HG02623 (cell line): ENCODE data around the gene COPZ1.
"Not testable (repeated sequence)": the region's sequence is repeated elsewhere in the genome, so short reads cannot be mapped to it uniquely, and the experiment has no call there.

Experiments used
- ATAC-seq: cut with Tn5 transposase; IDR thresholded peaks from one replicate; pipeline ENCODE4 v1.9.1; 2021; ENCODE audit warnings: moderate library complexity; ENCODE audit not compliant: unreplicated experiment

The COPZ1 gene

DNA sequence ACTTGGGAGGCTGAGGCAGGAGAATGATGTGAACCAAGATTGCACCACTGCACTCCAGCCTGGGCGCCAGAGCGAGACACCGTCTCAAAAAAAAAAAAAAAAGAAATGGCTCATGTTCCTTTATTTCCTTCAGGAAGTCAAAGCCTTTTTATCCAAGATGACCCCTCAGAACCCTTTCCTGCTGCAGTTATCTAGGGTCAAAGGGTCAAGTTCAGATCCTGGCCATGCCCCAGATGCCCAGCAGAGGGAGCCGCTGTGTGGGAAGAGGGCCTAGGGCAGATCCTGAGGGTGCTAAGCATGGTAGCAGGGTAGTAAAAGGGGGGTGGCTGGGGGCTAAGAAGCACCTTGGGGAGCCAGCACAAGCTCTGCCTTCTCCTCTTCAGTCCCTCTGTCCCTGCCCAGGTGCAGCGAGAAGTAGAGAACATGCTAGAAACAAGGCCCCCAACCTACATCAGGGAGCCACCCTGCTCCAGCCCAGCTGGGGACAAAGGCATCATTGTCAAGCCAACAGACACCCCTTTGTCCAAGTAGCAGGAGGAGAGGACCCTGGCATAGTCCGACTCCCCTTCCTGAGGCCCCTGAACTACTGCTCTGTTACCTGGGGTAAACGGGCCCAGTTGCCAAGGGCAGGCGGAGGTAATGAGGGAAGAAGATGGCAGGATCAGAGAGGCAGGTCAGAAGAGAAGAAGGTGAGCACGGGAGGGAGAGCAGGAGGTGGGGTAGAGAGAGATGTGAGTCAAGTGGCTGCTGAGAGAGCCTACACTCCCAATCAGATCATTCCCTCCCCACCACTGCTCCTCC is 30.6 kb upstream of the COPZ1 start:
- ATAC-seq, result no peak

DNA sequence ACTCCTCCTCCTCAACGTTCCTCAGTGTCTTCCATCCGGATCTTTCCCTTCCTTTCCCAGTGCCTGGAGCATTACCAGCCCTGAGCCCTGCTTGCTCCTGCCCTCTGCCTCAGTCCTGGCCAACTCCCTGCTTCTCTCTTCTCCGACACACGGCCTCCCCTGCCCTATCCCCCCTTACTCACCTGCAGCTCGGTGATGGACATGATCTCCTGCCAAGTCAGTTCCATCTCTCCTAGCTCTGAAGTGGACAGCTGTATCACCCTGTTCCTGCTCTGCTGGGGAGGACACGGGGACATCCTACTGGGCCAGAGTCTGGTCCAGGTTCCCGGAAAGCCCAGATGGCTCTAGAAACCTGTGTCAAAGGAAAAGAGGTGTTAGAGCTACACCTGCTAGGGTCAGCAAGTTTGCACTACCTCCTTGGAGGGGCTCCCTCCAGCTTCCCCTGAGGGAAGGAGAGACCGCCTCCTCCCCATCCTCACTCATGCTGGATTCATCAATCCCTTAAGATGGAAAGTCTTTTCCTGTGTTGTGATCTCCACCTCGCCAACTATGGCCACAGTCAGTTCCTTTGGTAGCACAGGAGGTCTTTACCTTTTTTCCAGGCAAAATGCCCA is 29.9 kb upstream of the COPZ1 start:
- no peak for ATAC-seq

- no peak for ATAC-seq
Observed at GRCh38 chr12:54296393-54297099, 28.4 kb upstream of the COPZ1 start.

GRCh38 chr12:54298904-54299303 is 26.0 kb upstream of the COPZ1 start:
- no peak for ATAC-seq

DNA sequence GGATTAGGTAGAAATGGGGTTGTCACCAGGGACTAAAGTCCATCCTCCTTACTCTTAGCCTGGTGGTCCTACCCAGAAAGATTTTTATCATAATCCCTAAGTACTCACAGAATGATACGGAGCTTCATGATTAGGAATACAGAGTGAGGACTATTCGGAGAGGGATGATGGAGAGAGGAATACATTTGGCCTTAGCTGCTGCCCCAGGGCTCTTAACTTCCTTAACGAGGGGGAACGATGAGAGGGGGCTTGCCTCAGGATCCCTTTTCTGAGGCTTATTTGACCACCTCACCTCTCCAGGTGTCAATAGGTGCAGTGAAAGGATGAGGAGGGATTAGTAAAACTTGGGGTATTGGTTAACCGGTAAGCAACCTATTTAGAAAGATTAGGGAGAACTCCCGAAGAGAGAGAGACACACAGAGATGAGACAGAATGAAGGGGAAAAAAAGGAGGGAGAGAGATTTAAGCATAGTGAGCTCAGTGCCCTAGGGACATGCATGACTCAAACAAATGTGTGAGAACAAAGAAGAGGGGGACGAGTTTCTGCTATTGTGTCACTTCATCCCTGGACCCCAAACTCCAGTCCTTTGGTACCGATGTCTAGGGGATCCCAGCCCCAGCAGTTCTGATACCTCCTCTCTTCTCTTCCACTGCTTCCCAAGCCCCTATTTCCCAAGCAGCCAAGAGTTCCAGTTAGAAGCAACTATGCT is 25.3 kb upstream of the COPZ1 start:
- no peak for ATAC-seq

DNA sequence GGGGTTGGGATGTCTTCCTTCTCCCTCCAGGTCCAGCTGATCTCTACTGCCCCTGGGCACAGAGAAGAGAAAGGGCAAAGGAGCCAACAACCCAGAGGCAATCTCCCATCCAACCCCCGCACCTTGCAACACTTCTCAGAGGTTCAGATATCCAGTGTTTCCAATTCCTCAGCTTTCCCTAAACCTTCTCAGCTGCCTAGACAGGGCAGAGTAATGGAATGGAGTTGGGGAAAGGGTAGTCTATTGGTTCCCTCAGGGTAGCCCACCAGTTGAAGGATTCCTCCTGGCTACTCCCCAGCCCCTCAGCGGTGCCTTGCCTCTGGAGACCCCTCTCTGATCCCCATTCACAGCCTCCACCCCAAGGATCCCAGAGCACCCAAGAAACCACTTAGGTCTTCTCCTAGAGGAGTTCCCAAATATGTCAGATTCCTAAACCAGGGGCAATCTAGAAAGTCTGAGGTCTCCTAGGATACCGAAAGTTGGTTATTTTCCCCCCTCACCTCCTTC is 24.7 kb upstream of the COPZ1 start:
- no peak for ATAC-seq

DNA sequence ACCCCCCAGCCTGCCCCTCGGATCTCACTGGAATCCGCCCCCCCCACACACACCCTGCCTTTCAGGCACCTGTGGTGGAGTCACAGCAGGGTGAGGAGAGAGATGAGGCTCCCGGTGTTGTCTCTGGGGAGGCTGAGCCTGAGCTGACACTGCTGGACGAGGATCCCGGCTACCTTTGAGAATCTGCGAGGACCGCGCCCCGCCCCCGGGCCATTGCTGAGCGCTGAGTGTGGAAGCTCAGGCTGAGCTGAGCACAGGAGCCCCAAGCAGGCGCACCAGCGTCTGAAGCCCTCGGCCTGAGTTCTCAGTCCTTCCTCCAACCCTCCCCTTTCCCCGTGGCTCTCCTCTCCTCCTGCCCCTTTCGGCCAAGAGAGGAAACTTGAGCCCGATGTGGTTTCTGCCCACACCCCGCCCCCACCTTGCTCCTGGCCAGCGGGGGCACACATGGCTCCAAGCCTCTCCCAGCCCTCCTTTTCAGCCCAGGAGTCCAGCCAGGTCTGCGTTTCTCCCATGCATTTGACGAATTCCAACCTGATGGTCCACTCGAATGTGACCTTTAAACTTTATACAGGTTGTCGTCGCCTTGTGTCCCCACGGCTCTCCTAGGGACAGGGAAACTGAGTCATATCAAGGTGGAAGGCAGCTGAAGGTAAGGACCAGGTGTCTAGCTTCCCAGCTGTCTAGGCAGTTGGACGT is 24.1 kb upstream of the COPZ1 start, which contains the start of gene NFE2:
Gene NFE2 (minus strand): TSS at position 284 of the 696 bp plus-strand sequence. CDS start 5,767 bp downstream, outside the sequence.
- ATAC-seq, result no peak

DNA sequence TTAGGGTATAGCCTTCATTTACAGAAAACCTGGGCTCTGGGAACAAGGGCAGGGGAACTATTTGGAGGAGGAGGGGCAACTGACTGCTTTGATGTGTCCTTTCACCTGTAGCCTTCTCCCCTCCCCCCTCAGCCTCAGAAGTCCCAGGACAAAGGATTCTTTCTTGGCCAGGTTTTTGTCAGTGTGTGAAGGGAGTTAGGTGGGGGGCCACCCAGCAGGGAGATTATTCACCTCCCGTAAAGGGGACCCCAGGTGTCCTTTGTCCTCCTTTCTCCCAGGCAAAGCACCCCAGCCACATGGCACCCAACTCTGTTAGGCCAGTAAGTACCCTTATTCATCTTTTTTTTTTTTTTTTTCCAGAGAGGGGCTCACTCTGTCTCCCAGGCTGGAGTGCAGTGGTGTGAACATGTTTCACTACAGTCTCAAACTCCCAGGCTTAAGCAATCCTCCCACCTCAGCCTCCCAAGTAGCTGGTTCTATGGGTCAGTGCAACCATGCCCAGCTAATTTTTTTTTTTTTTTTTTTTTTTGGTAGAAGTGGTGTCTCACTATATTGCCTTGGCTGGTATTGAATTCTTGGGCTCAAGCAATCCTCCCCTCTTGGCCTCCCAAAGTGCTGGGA is 23.4 kb upstream of the COPZ1 start:
- ATAC-seq, result no peak

- no peak for ATAC-seq
Observed at GRCh38 chr12:54303640-54304039, 21.3 kb upstream of the COPZ1 start.

- no peak for ATAC-seq
Observed at GRCh38 chr12:54304187-54304810, 20.6 kb upstream of the COPZ1 start.

DNA sequence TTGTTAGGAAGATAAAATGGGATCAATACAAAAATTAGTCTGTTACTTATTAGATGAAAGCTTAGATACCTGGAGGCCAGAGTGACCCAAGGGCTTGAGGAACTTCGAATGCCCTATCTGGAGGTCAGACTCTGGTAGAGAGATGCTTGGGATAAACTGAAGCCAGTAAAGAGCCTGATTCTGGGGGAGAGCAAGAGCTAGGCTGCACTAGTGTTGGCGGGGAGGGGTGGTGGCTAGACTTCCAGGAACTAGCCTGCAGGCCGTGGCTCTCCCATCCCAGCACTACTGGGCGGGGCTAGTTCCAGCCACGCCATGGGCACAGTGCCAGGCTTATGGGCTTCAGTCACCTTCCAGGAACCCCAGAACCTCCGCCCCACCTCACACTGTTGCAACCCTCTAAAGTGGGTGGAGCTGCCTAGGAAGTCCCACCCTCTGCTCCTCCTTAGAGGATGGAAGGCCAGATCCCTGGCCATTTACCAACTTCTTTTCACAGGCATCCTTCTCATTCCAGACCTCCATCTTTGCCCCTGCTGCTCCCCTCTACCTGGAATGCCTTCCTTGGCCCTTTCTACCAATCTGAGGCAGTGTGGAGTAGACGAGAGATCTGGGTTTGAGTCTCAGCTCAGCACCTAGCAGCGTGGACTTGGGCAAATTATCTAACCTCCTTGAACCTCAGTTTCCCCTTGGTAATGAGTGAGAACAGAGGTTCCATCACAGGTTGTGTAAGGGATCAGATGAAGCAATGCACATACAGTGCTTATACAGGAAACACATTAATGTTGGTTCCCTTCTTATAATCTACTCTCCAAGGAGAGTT is 17.8 kb upstream of the COPZ1 start:
- ATAC-seq, result no peak

- no peak for ATAC-seq
Observed at GRCh38 chr12:54311051-54311450, 13.9 kb upstream of the COPZ1 start.

- ATAC-seq, result not testable (repeated sequence)
Observed at GRCh38 chr12:54312309-54312708, 12.6 kb upstream of the COPZ1 start.

DNA sequence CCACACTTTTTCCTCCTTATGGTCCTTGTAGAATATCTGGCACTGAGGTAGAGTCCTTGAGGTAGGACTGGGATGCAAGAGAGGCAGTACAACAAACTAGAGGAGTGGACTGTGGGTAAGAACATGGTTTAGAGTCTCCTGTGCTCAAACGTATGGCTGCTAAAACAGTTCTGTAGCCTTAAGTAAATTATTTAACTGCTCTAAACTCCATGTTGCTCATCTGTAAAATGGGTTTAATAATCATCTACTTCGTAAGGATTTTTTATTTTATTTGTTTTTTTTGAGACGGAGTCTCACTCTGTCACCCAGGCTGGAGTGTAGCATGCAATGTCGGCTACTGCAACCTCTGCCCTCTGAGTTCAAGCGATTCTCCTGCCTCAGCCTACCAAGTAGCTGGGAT is 3.6 kb upstream of the COPZ1 start:
- no peak for ATAC-seq

GRCh38 chr12:54325442-54326109 is 645 bp downstream of the COPZ1 start:
- ATAC-seq, result not testable (repeated sequence)

GRCh38 chr12:54328595-54329337 is 3.8 kb downstream of the COPZ1 start:
- ATAC-seq, result no peak

- ATAC-seq, result no peak
Observed at GRCh38 chr12:54329759-54330158, 4.8 kb downstream of the COPZ1 start.
